GM19468 (cell line): ENCODE results near the gene NUAK1.

Experiments
- ATAC-seq: cut with Tn5 transposase; IDR thresholded peaks from one replicate; pipeline ENCODE4 v1.9.1; 2021; ENCODE audit warnings: mild to moderate bottlenecking, moderate library complexity, moderate number of reproducible peaks; ENCODE audit not compliant: unreplicated experiment; ENCODE audit errors: extremely low read depth

NUAK1 gene

GRCh38 chr12:106042037-106042436 lies 96.7 kb downstream of the NUAK1 start:
- no peak for ATAC-seq

GRCh38 chr12:106040521-106040920 lies 98.2 kb downstream of the NUAK1 start:
- ATAC-seq, result no peak

GRCh38 chr12:106039646-106040404 lies 98.9 kb downstream of the NUAK1 start:
- ATAC-seq, result no peak

- ATAC-seq, result no peak
These were observed 99.5 kb downstream of the NUAK1 start for GRCh38 chr12:106039242-106039641.

- ATAC-seq, result no peak
These were observed 101.0 kb downstream of the NUAK1 start for GRCh38 chr12:106037524-106038298.

GRCh38 chr12:106035421-106035820 lies 103.3 kb downstream of the NUAK1 start:
- ATAC-seq, result no peak

- no peak for ATAC-seq
These were observed 104.4 kb downstream of the NUAK1 start for GRCh38 chr12:106034316-106034715.

- no peak for ATAC-seq
These were observed 105.5 kb downstream of the NUAK1 start for GRCh38 chr12:106033161-106033675.

GRCh38 chr12:106032623-106032925 lies 106.2 kb downstream of the NUAK1 start:
- ATAC-seq, result no peak

GRCh38 chr12:106031761-106032622 lies 106.8 kb downstream of the NUAK1 start:
- ATAC-seq, result no peak

- ATAC-seq, result no peak
These were observed 108.3 kb downstream of the NUAK1 start for GRCh38 chr12:106030210-106031071.

- no peak for ATAC-seq
These were observed 109.2 kb downstream of the NUAK1 start for GRCh38 chr12:106029532-106029931.

- no peak for ATAC-seq
These were observed 110.8 kb downstream of the NUAK1 start for GRCh38 chr12:106027911-106028310.

GRCh38 chr12:106027286-106027685 lies 111.5 kb downstream of the NUAK1 start:
- ATAC-seq, result no peak

- no peak for ATAC-seq
These were observed 113.6 kb downstream of the NUAK1 start for GRCh38 chr12:106025129-106025528.

- ATAC-seq, result no peak
These were observed 115.7 kb downstream of the NUAK1 start for GRCh38 chr12:106023039-106023438.

GRCh38 chr12:106022568-106023012 lies 116.2 kb downstream of the NUAK1 start:
- no peak for ATAC-seq

GRCh38 chr12:106021516-106021915 lies 117.2 kb downstream of the NUAK1 start:
- no peak for ATAC-seq

GRCh38 chr12:106020736-106021135 lies 118.0 kb downstream of the NUAK1 start:
- no peak for ATAC-seq

- no peak for ATAC-seq
These were observed 119.6 kb downstream of the NUAK1 start for GRCh38 chr12:106019144-106019543.
